A549 treated with DMSO at 1 μM for 4 hours (cell line): ENCODE results near the gene MMEL1. TPM values are rescaled to one million over a fixed set of nuclear protein-coding genes. Genes with fewer than 3 reads are reported as not detected.

ENCODE experiments used
- total RNA-seq: library from RNA; stranded (reverse); fragments of 200-300 nt; extraction: Qiagen RNA extraction; gene quantifications from 5 replicates; pipeline ENCODE4 v1.2.3, GENCODE V29; 2022; ENCODE audit warnings: low read depth

MMEL1 gene, protein sequence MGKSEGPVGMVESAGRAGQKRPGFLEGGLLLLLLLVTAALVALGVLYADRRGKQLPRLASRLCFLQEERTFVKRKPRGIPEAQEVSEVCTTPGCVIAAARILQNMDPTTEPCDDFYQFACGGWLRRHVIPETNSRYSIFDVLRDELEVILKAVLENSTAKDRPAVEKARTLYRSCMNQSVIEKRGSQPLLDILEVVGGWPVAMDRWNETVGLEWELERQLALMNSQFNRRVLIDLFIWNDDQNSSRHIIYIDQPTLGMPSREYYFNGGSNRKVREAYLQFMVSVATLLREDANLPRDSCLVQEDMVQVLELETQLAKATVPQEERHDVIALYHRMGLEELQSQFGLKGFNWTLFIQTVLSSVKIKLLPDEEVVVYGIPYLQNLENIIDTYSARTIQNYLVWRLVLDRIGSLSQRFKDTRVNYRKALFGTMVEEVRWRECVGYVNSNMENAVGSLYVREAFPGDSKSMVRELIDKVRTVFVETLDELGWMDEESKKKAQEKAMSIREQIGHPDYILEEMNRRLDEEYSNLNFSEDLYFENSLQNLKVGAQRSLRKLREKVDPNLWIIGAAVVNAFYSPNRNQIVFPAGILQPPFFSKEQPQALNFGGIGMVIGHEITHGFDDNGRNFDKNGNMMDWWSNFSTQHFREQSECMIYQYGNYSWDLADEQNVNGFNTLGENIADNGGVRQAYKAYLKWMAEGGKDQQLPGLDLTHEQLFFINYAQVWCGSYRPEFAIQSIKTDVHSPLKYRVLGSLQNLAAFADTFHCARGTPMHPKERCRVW
- 0.24 to 0.37 TPM in 2 of 5 replicates, not detected in the others for total RNA-seq

DNA sequence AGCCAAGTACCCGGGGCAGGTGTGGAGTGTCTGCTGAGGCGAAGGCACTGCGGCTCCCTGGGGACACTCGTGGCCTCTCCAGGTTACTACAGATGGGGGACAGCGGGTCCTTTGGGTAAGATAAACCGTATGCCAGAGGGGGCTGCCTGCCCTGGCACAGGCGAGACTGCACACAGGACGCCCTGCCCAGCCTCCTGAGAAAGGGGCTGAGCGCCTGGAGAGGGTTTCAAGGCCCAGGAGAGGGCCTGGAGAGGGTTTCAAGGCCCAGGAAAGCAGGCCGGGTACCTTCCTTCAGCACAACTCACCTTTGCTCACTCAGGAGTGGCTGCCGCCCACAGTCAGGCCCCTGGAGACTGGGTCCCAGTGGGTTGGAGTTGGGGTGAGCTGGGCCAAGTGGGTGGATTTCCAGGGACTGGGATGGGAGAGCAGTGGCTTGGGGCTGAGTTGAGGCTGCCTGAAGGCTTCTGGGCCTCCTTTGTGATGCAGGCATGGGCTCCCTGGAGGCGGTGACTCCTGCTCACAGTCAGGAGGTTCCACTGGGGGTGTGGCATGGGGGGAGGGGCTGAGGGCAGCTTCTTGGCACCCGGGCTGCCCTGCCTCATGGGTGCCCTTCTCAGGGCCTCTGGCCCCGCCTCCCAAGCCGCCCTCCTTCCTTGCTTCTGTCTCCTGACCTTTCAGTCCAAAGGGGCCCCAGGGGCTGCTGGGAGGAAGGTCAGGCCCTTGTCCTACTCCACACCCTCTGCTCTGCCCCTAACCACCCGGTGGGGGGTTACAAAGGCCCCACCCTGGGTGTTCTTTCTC, at the start of gene MMEL1:
MMEL1 (minus strand) TSS at position 456 of the 801 bp plus-strand sequence. CDS start 3,532 bp downstream, outside the sequence.

DNA sequence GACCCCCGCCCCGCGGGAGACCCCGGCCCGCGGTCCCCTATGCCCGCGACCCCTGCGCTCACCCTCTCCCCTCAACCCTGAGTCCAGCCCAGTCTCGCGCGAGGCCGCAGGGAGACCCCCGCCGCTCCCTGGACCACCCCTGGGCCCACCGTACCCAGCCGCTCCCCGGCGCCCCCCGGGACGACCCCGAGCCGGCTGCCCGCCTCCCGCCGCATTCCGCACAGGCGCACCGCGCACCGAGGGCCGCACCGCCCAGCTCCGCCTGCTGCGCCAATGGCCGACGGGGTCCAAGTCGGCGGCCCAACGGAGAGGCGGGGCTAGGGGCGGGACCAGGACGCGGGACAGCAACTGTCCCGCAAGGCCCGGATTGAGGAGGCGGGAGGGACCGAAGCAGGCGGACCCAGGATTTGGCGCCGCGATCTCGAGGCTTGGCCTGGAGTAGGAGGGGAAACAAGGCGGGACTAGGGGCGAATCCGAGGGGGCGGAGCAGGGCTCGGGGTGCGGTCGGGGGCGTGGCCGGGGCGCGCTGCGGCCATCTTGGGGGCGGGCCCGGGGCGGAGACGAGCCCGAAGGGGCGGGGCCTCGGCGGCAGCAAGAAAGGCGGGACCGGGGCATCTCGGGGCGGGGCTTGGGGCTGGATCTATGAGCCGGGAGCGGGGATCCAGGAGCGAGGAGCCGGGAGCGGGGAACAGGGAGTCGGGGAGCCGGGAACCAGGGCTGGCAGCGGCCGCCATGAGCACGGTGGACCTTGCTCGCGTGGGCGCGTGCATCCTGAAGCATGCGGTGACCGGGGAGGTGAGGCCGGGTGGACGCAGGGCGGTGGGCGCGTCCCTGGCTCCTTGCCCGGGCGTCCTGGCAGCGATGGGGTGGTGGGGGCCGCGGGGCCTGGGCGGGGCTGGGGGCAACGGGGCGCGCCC, 46.4 kb downstream of the MMEL1 start, which contains the start of gene PRXL2B:
PRXL2B (plus strand) TSS at position 624 of the 917 bp plus-strand sequence; CDS start at position 733, 109 bp downstream.

DNA sequence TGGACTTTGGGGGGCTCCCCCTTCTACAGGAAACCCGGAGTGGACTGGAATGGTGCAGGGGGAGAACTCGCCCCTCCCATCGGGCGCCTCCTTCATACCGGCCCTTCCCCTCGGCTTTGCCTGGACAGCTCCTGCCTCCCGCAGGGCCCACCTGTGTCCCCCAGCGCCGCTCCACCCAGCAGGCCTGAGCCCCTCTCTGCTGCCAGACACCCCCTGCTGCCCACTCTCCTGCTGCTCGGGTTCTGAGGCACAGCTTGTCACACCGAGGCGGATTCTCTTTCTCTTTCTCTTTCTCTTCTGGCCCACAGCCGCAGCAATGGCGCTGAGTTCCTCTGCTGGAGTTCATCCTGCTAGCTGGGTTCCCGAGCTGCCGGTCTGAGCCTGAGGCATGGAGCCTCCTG, 76.5 kb downstream of the MMEL1 start, which contains the start of gene TNFRSF14:
TNFRSF14 (plus strand) TSS at position 95 of the 401 bp plus-strand sequence; CDS start at position 389, 294 bp downstream.

Other genes starting within 250 kb of the MMEL1 start
- 5.8 to 7.9 TPM (median 6.4 TPM) in 5 replicates for gene MORN1, start 241.5 kb downstream of the MMEL1 start, total RNA-seq
- 86.2 to 129 TPM (median 125 TPM) in 5 replicates for gene RER1, start 241.2 kb downstream of the MMEL1 start, total RNA-seq
- 19.2 to 23.7 TPM (median 23.0 TPM) in 5 replicates for gene PEX10, start 220.5 kb downstream of the MMEL1 start, total RNA-seq
- gene PLCH2, start 156.7 kb downstream of the MMEL1 start, total RNA-seq: 0.12 to 0.36 TPM (median 0.32 TPM) in 5 replicates
- 8.4 to 12.8 TPM (median 9.9 TPM) in 5 replicates for gene PANK4, start 106.4 kb downstream of the MMEL1 start, total RNA-seq
- not detected in 5 replicates for gene HES5, start 102.8 kb downstream of the MMEL1 start, total RNA-seq
- gene TNFRSF14, start 76.6 kb downstream of the MMEL1 start, total RNA-seq: 0.07 to 0.21 TPM (median 0.21 TPM) in 5 replicates
- gene PRXL2B, start 46.2 kb downstream of the MMEL1 start, total RNA-seq: 17.9 to 22.7 TPM (median 19.4 TPM) in 5 replicates
- 0.03 to 0.06 TPM (median 0.05 TPM) in 5 replicates for gene TTC34, start 168.7 kb upstream of the MMEL1 start, total RNA-seq